ENCODE results near the gene FREM2. TPM values are rescaled to one million over a fixed set of nuclear protein-coding genes. Genes with fewer than 3 reads are reported as not detected.

FREM2 gene
- total and polyA plus RNA-seq, 9 of the 15 experiments (the other 6 are each of a cell fraction or from before 2014, with no cell fraction given), result under 0.01 to 0.02 TPM; not detected in 7

- Histone ChIP-seq H2AFZ (ENCODE audit: low read depth, low read length) (no peak overlapping the region), H3K27ac (ENCODE audit: extremely low read depth, low read depth, low read length) (no peak overlapping the region), H3K4me2 (ENCODE audit: insufficient read depth, low read length) (no peak overlapping the region), H3K9ac (ENCODE audit: insufficient read depth in 1 of 2, low read depth in 2 of 2, low read length in 2 of 2) (no peak overlapping the region), H3K79me2 (ENCODE audit: control insufficient read depth, insufficient read depth, low read length) (no peaks in the 10 kb centered on the region), H3K9me3 (replicated peaks; ENCODE audit: control insufficient read depth, insufficient read depth, low read depth, low read length) (no peaks in the 10 kb centered on the region), H3K36me3 (ENCODE audit: control insufficient read depth, insufficient read depth, low read length) (no peaks in the 10 kb centered on the region), H4K20me1 (replicated peaks; ENCODE audit: control insufficient read depth, insufficient read depth, low read length) (no peaks in the 10 kb centered on the region), H3K27me3 (ENCODE audit: control insufficient read depth in 2 of 2, insufficient read depth in 2 of 2, low read length in 2 of 2) (no peaks in the 10 kb centered on the region), H3K4me1 (replicated peaks in 1 of 2; ENCODE audit: control insufficient read depth in 2 of 2, insufficient read depth in 2 of 2, low read length in 2 of 2) (no peaks in the 10 kb centered on the region), H3K4me3 (no peak overlapping the region), H3K9me1 (ENCODE audit: control insufficient read depth, insufficient read depth, low read length) (no peaks in the 10 kb centered on the region)
- no peak for ATAC-seq
- intact Hi-C loops (cut with micrococcal nuclease), result no loop called here
- POLR2A ChIA-PET, result interaction anchor here (0.7 kb wide), 1 partner anchor 15 kb away, joined by 3 read pairs; no protein-coding TSS in a partner anchor
- WGBS (ENCODE audit: insufficient coverage, low coverage, missing lambda C conversion rate), result 2% methylated on average over 6 of the region's 6 CpGs
- TF ChIP-seq KAT2B (IDR thresholded peaks at IDR 0.05; ENCODE audit: low read depth, low read length), result no peak
- no peak for TF ChIP-seq IRF2 (CRISPR knock-in tag; IDR thresholded peaks at IDR 0.05)
- TF ChIP-seq MCM5 (IDR thresholded peaks at IDR 0.05; ENCODE audit: low read depth), result no peak
- no peak for TF ChIP-seq ZNF274 (IDR thresholded peaks at IDR 0.05; ENCODE audit: borderline replicate concordance, low read depth, low read length)
- TF ChIP-seq ZNF586 (CRISPR knock-in tag; conservative IDR thresholded peaks at IDR 0.05), result no peak
- no peak for TF ChIP-seq HBP1 (CRISPR knock-in tag; IDR thresholded peaks at IDR 0.05)
- no peak for TF ChIP-seq BCOR (IDR thresholded peaks at IDR 0.05)
- no peak for TF ChIP-seq CBFA2T3 (IDR thresholded peaks at IDR 0.05)
- no peak for TF ChIP-seq DEAF1 (CRISPR knock-in tag; IDR thresholded peaks at IDR 0.05)
- no peak for TF ChIP-seq ZNF23 (CRISPR knock-in tag; IDR thresholded peaks at IDR 0.05)
- no peak for TF ChIP-seq MIER1 (IDR thresholded peaks at IDR 0.05; ENCODE audit: low read depth)
- TF ChIP-seq POLR2AphosphoS5 (IDR thresholded peaks at IDR 0.05; ENCODE audit: control insufficient read depth, insufficient read depth, low read depth, low read length), result no peak
- TF ChIP-seq NR2C2 (CRISPR knock-in tag; IDR thresholded peaks at IDR 0.05), result no peak
- TF ChIP-seq NR2C2 (tag; IDR thresholded peaks at IDR 0.05), result no peak
- no peak for TF ChIP-seq TFAP4 (CRISPR knock-in tag; IDR thresholded peaks at IDR 0.05; ENCODE audit: borderline replicate concordance)
- TF ChIP-seq ATF4 (CRISPR knock-in tag; IDR thresholded peaks at IDR 0.05), result no peak
- TF ChIP-seq ZNF699 (CRISPR knock-in tag; IDR thresholded peaks at IDR 0.05; ENCODE audit: insufficient replicate concordance), result no peak
- TF ChIP-seq HDAC6 (IDR thresholded peaks at IDR 0.05; ENCODE audit: low read depth, low read length), result no peak
- no peak for DNase-seq (ENCODE audit: extremely low read depth in 1 of 4, low spot score in 3 of 4)
- no peak for FAIRE-seq
- BruUV-seq (replicated peaks), result no TSS peak
- in situ Hi-C loops (cut with MboI), result no loop called here
- CTCF ChIA-PET (ENCODE audit: low intra/inter-chr PET ratio), result no interaction called here
Measured at GRCh38 chr13:38777347-38778119, 90.7 kb downstream of the FREM2 start.
